ENCODE measurements around the gene MBD1. TPM values are rescaled to one million over a fixed set of nuclear protein-coding genes. Genes with fewer than 3 reads are reported as not detected.

MBD1 gene
- total and polyA plus RNA-seq, 2 of the 13 experiments (the other 11 are each of a cell fraction or from before 2014, with no cell fraction given), result 25.5 to 28.6 TPM

- ATAC-seq (no peak), DNase-seq (ENCODE audit: low spot score) (no peak), FAIRE-seq (no peak)
- WGBS (ENCODE audit: low lambda C conversion rate), result 21% methylated on average over 3 of the region's 3 CpGs
- Histone ChIP-seq H3K9me3 (ENCODE audit: low read length) (0 out of 2 replicates have a peak, but pooled peaks cover 7% of the 10 kb centered on the region), H4K20me1 (ENCODE audit: insufficient read depth, low read length) (no peaks in the 10 kb centered on the region), H3K27ac (ENCODE audit: extremely low read length, insufficient read depth, low read length) (no peak overlapping the region), H3K27me3 (ENCODE audit: control insufficient read depth in 1 of 2, insufficient read depth in 2 of 2, low read length in 2 of 2) (no peaks in the 10 kb centered on the region; a peak in 2 of 5 replicates), H3K9ac (ENCODE audit: insufficient read depth, low read depth, low read length) (no peak overlapping the region), H2AFZ (ENCODE audit: low read length) (no peak overlapping the region), H3K4me3 (replicated peaks in 1 of 3; ENCODE audit: insufficient read depth in 1 of 3, low read depth in 2 of 3, low read length in 3 of 3) (no peak overlapping the region), H3K4me2 (ENCODE audit: low read depth, low read length) (no peak overlapping the region), H3K79me2 (ENCODE audit: insufficient read depth, low read length) (no peaks in the 10 kb centered on the region), H3K36me3 (replicated peaks in 1 of 2; ENCODE audit: control insufficient read depth in 1 of 2, insufficient read depth in 2 of 2, low read length in 2 of 2) (no peaks in the 10 kb centered on the region), H3K4me1 (ENCODE audit: insufficient read depth, low read length) (no peaks in the 10 kb centered on the region)
- ChIA-PET POLR2A (no interaction called here), CTCF (ENCODE audit: low intra/inter-chr PET ratio, low total read pairs) (no interaction called here)
- in situ Hi-C loops (cut with HindIII; ENCODE audit: extremely low pct_ligation_motif_present, low pct_unique_long_range_greater_than_20kb) (no loop called here), intact Hi-C loops (cut with micrococcal nuclease; ENCODE audit: unreplicated experiment) (no loop called here)
- TF ChIP-seq RCOR2 (CRISPR knock-in tag; IDR thresholded peaks at IDR 0.05), result no peak
- TF ChIP-seq ZNF333 (CRISPR knock-in tag; IDR thresholded peaks at IDR 0.05; ENCODE audit: borderline replicate concordance), result no peak
- no peak for TF ChIP-seq CBX2 (IDR thresholded peaks at IDR 0.05; ENCODE audit: low read depth, low read length)
- TF ChIP-seq CBX2 (CRISPR knock-in tag; IDR thresholded peaks at IDR 0.05; ENCODE audit: low read depth), result no peak
- TF ChIP-seq ZNF337 (CRISPR knock-in tag; IDR thresholded peaks at IDR 0.05; ENCODE audit: borderline replicate concordance, low read depth), result no peak
- TF ChIP-seq IRX3 (CRISPR knock-in tag; IDR thresholded peaks at IDR 0.05; ENCODE audit: borderline replicate concordance, low read depth), result no peak
- TF ChIP-seq, protein P1, sequence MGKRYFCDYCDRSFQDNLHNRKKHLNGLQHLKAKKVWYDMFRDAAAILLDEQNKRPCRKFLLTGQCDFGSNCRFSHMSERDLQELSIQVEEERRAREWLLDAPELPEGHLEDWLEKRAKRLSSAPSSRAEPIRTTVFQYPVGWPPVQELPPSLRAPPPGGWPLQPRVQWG (CRISPR knock-in tag; IDR thresholded peaks at IDR 0.05; ENCODE audit: borderline replicate concordance, low read depth), result no peak
- TF ChIP-seq, protein P2, sequence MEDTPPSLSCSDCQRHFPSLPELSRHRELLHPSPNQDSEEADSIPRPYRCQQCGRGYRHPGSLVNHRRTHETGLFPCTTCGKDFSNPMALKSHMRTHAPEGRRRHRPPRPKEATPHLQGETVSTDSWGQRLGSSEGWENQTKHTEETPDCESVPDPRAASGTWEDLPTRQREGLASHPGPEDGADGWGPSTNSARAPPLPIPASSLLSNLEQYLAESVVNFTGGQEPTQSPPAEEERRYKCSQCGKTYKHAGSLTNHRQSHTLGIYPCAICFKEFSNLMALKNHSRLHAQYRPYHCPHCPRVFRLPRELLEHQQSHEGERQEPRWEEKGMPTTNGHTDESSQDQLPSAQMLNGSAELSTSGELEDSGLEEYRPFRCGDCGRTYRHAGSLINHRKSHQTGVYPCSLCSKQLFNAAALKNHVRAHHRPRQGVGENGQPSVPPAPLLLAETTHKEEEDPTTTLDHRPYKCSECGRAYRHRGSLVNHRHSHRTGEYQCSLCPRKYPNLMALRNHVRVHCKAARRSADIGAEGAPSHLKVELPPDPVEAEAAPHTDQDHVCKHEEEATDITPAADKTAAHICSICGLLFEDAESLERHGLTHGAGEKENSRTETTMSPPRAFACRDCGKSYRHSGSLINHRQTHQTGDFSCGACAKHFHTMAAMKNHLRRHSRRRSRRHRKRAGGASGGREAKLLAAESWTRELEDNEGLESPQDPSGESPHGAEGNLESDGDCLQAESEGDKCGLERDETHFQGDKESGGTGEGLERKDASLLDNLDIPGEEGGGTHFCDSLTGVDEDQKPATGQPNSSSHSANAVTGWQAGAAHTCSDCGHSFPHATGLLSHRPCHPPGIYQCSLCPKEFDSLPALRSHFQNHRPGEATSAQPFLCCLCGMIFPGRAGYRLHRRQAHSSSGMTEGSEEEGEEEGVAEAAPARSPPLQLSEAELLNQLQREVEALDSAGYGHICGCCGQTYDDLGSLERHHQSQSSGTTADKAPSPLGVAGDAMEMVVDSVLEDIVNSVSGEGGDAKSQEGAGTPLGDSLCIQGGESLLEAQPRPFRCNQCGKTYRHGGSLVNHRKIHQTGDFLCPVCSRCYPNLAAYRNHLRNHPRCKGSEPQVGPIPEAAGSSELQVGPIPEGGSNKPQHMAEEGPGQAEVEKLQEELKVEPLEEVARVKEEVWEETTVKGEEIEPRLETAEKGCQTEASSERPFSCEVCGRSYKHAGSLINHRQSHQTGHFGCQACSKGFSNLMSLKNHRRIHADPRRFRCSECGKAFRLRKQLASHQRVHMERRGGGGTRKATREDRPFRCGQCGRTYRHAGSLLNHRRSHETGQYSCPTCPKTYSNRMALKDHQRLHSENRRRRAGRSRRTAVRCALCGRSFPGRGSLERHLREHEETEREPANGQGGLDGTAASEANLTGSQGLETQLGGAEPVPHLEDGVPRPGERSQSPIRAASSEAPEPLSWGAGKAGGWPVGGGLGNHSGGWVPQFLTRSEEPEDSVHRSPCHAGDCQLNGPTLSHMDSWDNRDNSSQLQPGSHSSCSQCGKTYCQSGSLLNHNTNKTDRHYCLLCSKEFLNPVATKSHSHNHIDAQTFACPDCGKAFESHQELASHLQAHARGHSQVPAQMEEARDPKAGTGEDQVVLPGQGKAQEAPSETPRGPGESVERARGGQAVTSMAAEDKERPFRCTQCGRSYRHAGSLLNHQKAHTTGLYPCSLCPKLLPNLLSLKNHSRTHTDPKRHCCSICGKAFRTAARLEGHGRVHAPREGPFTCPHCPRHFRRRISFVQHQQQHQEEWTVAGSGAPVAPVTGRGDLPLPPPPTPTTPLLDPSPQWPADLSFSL (CRISPR knock-in tag; IDR thresholded peaks at IDR 0.05), result no peak
- no peak for TF ChIP-seq ISL2 (CRISPR knock-in tag; IDR thresholded peaks at IDR 0.05)
- no peak for TF ChIP-seq MYPOP (CRISPR knock-in tag; IDR thresholded peaks at IDR 0.05)
- no peak for TF ChIP-seq TSC22D2 (CRISPR knock-in tag; IDR thresholded peaks at IDR 0.05; ENCODE audit: borderline replicate concordance)
- TF ChIP-seq, protein P3, sequence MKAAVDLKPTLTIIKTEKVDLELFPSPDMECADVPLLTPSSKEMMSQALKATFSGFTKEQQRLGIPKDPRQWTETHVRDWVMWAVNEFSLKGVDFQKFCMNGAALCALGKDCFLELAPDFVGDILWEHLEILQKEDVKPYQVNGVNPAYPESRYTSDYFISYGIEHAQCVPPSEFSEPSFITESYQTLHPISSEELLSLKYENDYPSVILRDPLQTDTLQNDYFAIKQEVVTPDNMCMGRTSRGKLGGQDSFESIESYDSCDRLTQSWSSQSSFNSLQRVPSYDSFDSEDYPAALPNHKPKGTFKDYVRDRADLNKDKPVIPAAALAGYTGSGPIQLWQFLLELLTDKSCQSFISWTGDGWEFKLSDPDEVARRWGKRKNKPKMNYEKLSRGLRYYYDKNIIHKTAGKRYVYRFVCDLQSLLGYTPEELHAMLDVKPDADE (CRISPR knock-in tag; IDR thresholded peaks at IDR 0.05), result no peak
- BruUV-seq (replicated peaks), result no TSS peak
Observed at GRCh38 chr18:50327983-50328382, 46.7 kb upstream of the MBD1 start.

All from HepG2 (cell line).